SK-N-SH (cell line): ENCODE results near the gene SIX5. TPM values are rescaled to one million over a fixed set of nuclear protein-coding genes. Genes with fewer than 3 reads are reported as not detected.

ENCODE experiments used
- CTCF ChIA-PET: fragments of 300-600, 350-600 bp; formaldehyde crosslinking; extraction: SDS; loops from one replicate; lab custom pipeline; 2021; lab: Yijun Ruan, JAX
- POLR2A ChIA-PET: fragments of 350-600 bp; sonication (Branson Sonifier 250); formaldehyde crosslinking; extraction: SDS; loops from one replicate; lab custom pipeline; 2020; ENCODE audit warnings: antibody characterized with exemption, inconsistent platforms; lab: Yijun Ruan, JAX
- DNase-seq: peaks from one replicate; pipeline ENCODE4 v3.0.0; 2012
- H2AFZ ChIP-seq: fragments of 200-600 bp; sonication (generic); 2 replicates; pipeline ENCODE4 v1.8.1; 2016; ENCODE audit warnings: antibody characterized with exemption, mild to moderate bottlenecking, low read depth
- H3F3A ChIP-seq: fragments of 200-600 bp; sonication (generic); replicated peaks from 2 replicates; pipeline ENCODE3; 2016; ENCODE audit warnings: antibody characterized with exemption, mild to moderate bottlenecking; ENCODE audit not compliant: insufficient read depth
- H3K27ac ChIP-seq, 2 experiments: fragments of 200-500 bp in 1 of 2; fragments of 200-600 bp in 1 of 2; sonication (Bioruptor generic) in 1 of 2; sonication (generic), shearing (Covaris generic) in 1 of 2; 2 replicates each; pipeline versions ENCODE4 v1.5.1 to v1.6.1; 2014 to 2016; ENCODE audit warnings: low read depth in 2 of 2, inconsistent platforms in 1 of 2, low read length in 1 of 2, mild to moderate bottlenecking in 1 of 2, mixed read lengths in 1 of 2
- H3K27me3 ChIP-seq: fragments of 200-600 bp; sonication (generic), shearing (Covaris generic); 2 replicates; pipeline ENCODE4 v1.6.1; 2016; ENCODE audit warnings: mixed run types; ENCODE audit not compliant: insufficient read depth
- H3K36me3 ChIP-seq, 2 experiments: fragments of 200-500 bp in 1 of 2; fragments of 200-600 bp in 1 of 2; sonication (Bioruptor generic) in 1 of 2; sonication (generic) in 1 of 2; replicated peaks in 1 of 2; 2 replicates each; pipeline versions ENCODE3 to v1.5.1; 2014 to 2016; ENCODE audit warnings: low read length in 1 of 2, mild to moderate bottlenecking in 1 of 2; ENCODE audit not compliant: insufficient read depth in 2 of 2, control insufficient read depth in 1 of 2
- H3K4me1 ChIP-seq, 2 experiments: fragments of 200-500 bp in 1 of 2; fragments of 200-600 bp in 1 of 2; sonication (Bioruptor generic) in 1 of 2; sonication (generic), shearing (Covaris generic) in 1 of 2; 2 replicates each; pipeline versions ENCODE4 v1.5.1 to v1.6.1; 2014 to 2016; ENCODE audit warnings: low read depth in 1 of 2, low read length in 1 of 2, mixed run types in 1 of 2; ENCODE audit not compliant: insufficient read depth in 2 of 2, control insufficient read depth in 1 of 2
- H3K4me2 ChIP-seq: fragments of 200-600 bp; sonication (generic), shearing (Covaris generic); 2 replicates; pipeline ENCODE4 v1.6.1; 2017; ENCODE audit warnings: mixed run types
- H3K4me3 ChIP-seq, 2 experiments: fragments of 200-500 bp in 1 of 2; fragments of 200-600 bp in 1 of 2; sonication (Bioruptor generic) in 1 of 2; sonication (generic), shearing (Covaris generic) in 1 of 2; 2 replicates each; pipeline versions ENCODE4 v1.5.1 to v1.8.1; 2014 to 2016; ENCODE audit warnings: low read depth in 2 of 2, inconsistent platforms in 1 of 2, low read length in 1 of 2, mild to moderate bottlenecking in 1 of 2, mixed read lengths in 1 of 2, moderate library complexity in 1 of 2
- H3K79me2 ChIP-seq: fragments of 200-600 bp; sonication (generic); 2 replicates; pipeline ENCODE4 v1.8.1; 2017; ENCODE audit warnings: mild to moderate bottlenecking; ENCODE audit not compliant: insufficient read depth
- H3K9ac ChIP-seq: fragments of 200-600 bp; sonication (generic); 2 replicates; pipeline ENCODE4 v1.6.1; 2017; ENCODE audit warnings: mixed run types
- H3K9me2 ChIP-seq: fragments of 200-600 bp; sonication (generic); 2 replicates; pipeline ENCODE4 v1.6.1; 2017; ENCODE audit warnings: mixed run types
- H3K9me3 ChIP-seq: fragments of 200-600 bp; sonication (generic); 2 replicates; pipeline ENCODE4 v1.6.1; 2017; ENCODE audit warnings: mixed run types, mild to moderate bottlenecking, moderate library complexity
- H4K20me1 ChIP-seq: fragments of 200-600 bp; sonication (generic); 2 replicates; pipeline ENCODE4 v1.6.1; 2017; ENCODE audit warnings: mild to moderate bottlenecking, mixed run types; ENCODE audit not compliant: insufficient read depth
- CHD2 ChIP-seq: fragments of 150-350 bp; IDR thresholded peaks from 2 replicates; pipeline ENCODE4 v1.6.1; 2018; ENCODE audit warnings: low read length; ENCODE audit not compliant: partially characterized antibody
- EP300 ChIP-seq, 2 experiments: IDR thresholded peaks; 2 replicates each; pipeline versions ENCODE4 v1.4.0 to v1.6.1; 2012; ENCODE audit warnings: borderline replicate concordance in 1 of 2, low read depth in 1 of 2, low read length in 1 of 2
- EZH2phosphoT487 ChIP-seq: fragments of 200-600 bp; sonication (generic); IDR thresholded peaks from 2 replicates; pipeline ENCODE4 v1.6.1; 2017; ENCODE audit warnings: low read depth, mixed run types, mild to moderate bottlenecking, antibody characterized with exemption, moderate library complexity, borderline replicate concordance
- FOXJ3 ChIP-seq: sonication (generic); formaldehyde crosslinking; IDR thresholded peaks from 2 replicates; pipeline ENCODE4 v1.5.1; 2020; ENCODE audit warnings: mild to moderate bottlenecking, missing genetic modification reagents
- GABPA ChIP-seq: IDR thresholded peaks from 2 replicates; pipeline ENCODE4 v1.4.0; 2012; ENCODE audit warnings: low read depth, mild to moderate bottlenecking
- IRF3 ChIP-seq: fragments of 150-350 bp; IDR thresholded peaks from 2 replicates; pipeline ENCODE4 v1.6.1; 2016; ENCODE audit warnings: mild to moderate bottlenecking, low read depth, low read length
- JUND ChIP-seq: IDR thresholded peaks from 2 replicates; pipeline ENCODE4 v1.4.0; 2012
- MEF2A ChIP-seq: IDR thresholded peaks from 2 replicates; pipeline ENCODE4 v1.4.0; 2012; ENCODE audit warnings: low read depth, borderline replicate concordance
- MXI1 ChIP-seq: IDR thresholded peaks from 2 replicates; pipeline ENCODE4 v1.6.1; 2012; ENCODE audit warnings: mild to moderate bottlenecking, low read depth, low read length, improper control_type of control experiment
- NFIC ChIP-seq: IDR thresholded peaks from 2 replicates; pipeline ENCODE4 v1.4.0; 2012; ENCODE audit warnings: borderline replicate concordance
- NRF1 ChIP-seq: IDR thresholded peaks from 2 replicates; pipeline ENCODE4 v1.6.1; 2012; ENCODE audit warnings: low read depth, mild to moderate bottlenecking, low read length
- PBX3 ChIP-seq: IDR thresholded peaks from 2 replicates; pipeline ENCODE4; 2012
- RCOR1 ChIP-seq: fragments of 150-350 bp; IDR thresholded peaks from 2 replicates; pipeline ENCODE4 v1.6.1; 2017; ENCODE audit warnings: antibody characterized with exemption, low read length
- REST ChIP-seq: IDR thresholded peaks from 2 replicates; pipeline ENCODE4 v1.6.1; 2012; ENCODE audit warnings: mild to moderate bottlenecking, low read depth, low read length, moderate library complexity
- RFX5 ChIP-seq: IDR thresholded peaks from 2 replicates; pipeline ENCODE4 v1.6.1; 2012; ENCODE audit warnings: mild to moderate bottlenecking, improper control_type of control experiment, low read length
- RXRA ChIP-seq: IDR thresholded peaks from 2 replicates; pipeline ENCODE4 v1.4.0; 2012; ENCODE audit warnings: low read depth, mild to moderate bottlenecking, borderline replicate concordance
- SMC3 ChIP-seq: IDR thresholded peaks from 2 replicates; pipeline ENCODE4 v1.6.1; 2012; ENCODE audit warnings: low read depth, low read length, improper control_type of control experiment
- USF1 ChIP-seq: IDR thresholded peaks from 2 replicates; pipeline ENCODE4 v1.4.0; 2012; ENCODE audit warnings: low read depth, borderline replicate concordance
- YY1 ChIP-seq: IDR thresholded peaks from 2 replicates; pipeline ENCODE4 v1.4.0; 2012; ENCODE audit warnings: low read depth, mild to moderate bottlenecking
- WGBS: methylation state at CpG from one replicate; pipeline ENCODE4 v1.1.6; 2017; ENCODE audit warnings: low lambda C conversion rate; 5-methylcytosine and 5-hydroxymethylcytosine counted together
- polyA plus RNA-seq, 3 experiments: library from polyadenylated mRNA; depleted of rRNA; stranded (reverse); fragments of >200 nt; gene quantifications; 2 replicates each; pipeline ENCODE4 v1.2.3, GENCODE V29; 2012

The SIX5 gene
- polyA plus RNA-seq, 1 of the 3 experiments (the other 2 are of a cell fraction) = 8.4 TPM

- H3F3A ChIP-seq = peaks cover under 1% of the 10 kb centered on the region
These were observed 5.3 kb downstream of the SIX5 start for GRCh38 chr19:45763691-45764294.

GRCh38 chr19:45762870-45763631 is 6.0 kb downstream of the SIX5 start:
- no peaks in the 10 kb centered on the region for H3K79me2 ChIP-seq
- TF ChIP-seq USF1 (no peak), RXRA (no peak), YY1 (no peak), FOXJ3 (no peak), SMC3 (no peak), NFIC (no peak), RCOR1 (no peak), REST (no peak), EZH2phosphoT487 (no peak), EP300 (IDR thresholded peaks at IDR 0.05; ENCODE audit: borderline replicate concordance in 1 of 2, low read depth in 1 of 2, low read length in 1 of 2) (no peak), PBX3 (no peak), NRF1 (no peak), IRF3 (no peak), GABPA (no peak), JUND (no peak), CHD2 (no peak), RFX5 (no peak), MEF2A (no peak), MXI1 (no peak)
- TF ChIP-seq, all 33 proteins: peak for 0
- no peak overlapping the region for H3K4me3 ChIP-seq
- no peaks in the 10 kb centered on the region for H3K27me3 ChIP-seq
- no peak overlapping the region for H3K27ac ChIP-seq
- DNase-seq = peak; percentile 23
- ChIA-PET POLR2A (no interaction called here), CTCF (interaction anchor here (0.5 to 1.5 kb wide), 3 partner anchors 36 to 277 kb away, joined by 3 read pairs; no protein-coding TSS in a partner anchor)
- H3K36me3 ChIP-seq = no peaks in the 10 kb centered on the region
- H3K4me2 ChIP-seq = no peak overlapping the region
- no peaks in the 10 kb centered on the region for H3K9me3 ChIP-seq
- H2AFZ ChIP-seq = no peak overlapping the region
- WGBS = 93% methylated on average over 8 of the region's 15 CpGs
- H3K9me2 ChIP-seq = no peaks in the 10 kb centered on the region
- no peak overlapping the region for H3K9ac ChIP-seq
- no peaks in the 10 kb centered on the region for H3F3A ChIP-seq
- H3K4me1 ChIP-seq = peaks cover 0 to 17% of the 10 kb centered on the region in 2 experiments; a peak in 1 of 4 replicates
- no peaks in the 10 kb centered on the region for H4K20me1 ChIP-seq

More at GRCh38 chr19:45763691-45764294, 5.3 kb downstream of the SIX5 start:
- no peak overlapping the region for H3K27ac ChIP-seq
- ChIA-PET POLR2A (no interaction called here), CTCF (interaction anchor here (0.5 to 1.5 kb wide), 3 partner anchors 35 to 278 kb away, joined by 3 read pairs; no protein-coding TSS in a partner anchor)
- H3K9me2 ChIP-seq = no peaks in the 10 kb centered on the region
- H3K4me2 ChIP-seq = no peak overlapping the region
- H3K9ac ChIP-seq = no peak overlapping the region
- peak; percentile 25 for DNase-seq
- WGBS = 83% methylated on average over 18 of the region's 27 CpGs
- TF ChIP-seq NFIC = no peak
- no peaks in the 10 kb centered on the region for H3K27me3 ChIP-seq
- H2AFZ ChIP-seq = no peak overlapping the region
- no peaks in the 10 kb centered on the region for H3K79me2 ChIP-seq
- H3K36me3 ChIP-seq = no peaks in the 10 kb centered on the region
- H3K4me3 ChIP-seq = no peak overlapping the region
- peaks cover 0 to 17% of the 10 kb centered on the region in 2 experiments; a peak in 1 of 4 replicates for H3K4me1 ChIP-seq
- no peaks in the 10 kb centered on the region for H4K20me1 ChIP-seq
- H3K9me3 ChIP-seq = no peaks in the 10 kb centered on the region
